ENCODE measurements around the gene ZNF74.
"Not testable (repeated sequence)": the region's sequence is repeated elsewhere in the genome, so short reads cannot be mapped to it uniquely, and the experiment has no call there.

ZNF74 gene

DNA sequence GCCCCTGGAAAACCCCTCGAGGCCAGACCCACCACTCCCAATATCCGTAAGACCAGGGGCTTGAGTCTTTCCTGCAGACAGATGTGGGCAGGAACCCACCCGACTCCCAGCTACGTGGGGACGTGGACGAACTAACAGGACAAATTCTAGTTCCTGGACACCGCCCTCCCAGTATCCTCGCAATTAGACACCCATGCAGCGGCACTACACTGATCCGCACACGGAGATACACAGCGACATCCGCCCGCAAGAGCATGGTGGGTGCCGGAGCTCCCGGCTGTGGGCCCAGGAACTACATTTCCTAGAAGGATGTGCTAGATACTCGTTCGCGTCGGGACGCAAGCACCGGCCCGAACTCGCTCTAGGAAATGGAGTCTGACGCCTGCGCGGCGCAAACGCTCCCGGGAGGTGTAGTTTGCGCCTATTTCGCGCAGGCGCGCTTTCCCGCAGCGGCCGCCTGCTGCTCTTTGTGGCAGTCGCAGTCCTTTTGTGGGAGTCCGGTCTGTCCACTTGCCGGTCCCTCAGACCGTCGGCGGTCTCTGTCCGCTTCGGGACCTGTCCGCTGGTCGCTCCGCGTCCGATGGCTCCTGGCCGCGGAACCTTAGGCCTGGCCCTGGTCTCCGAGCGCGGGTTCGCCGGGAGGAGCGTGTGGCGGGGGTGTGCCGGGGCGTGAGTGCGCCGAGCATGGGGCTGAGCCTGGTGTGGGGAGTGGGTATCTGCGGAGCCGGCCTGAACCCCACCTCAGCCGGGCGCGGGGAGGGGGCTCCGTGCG is at the start of gene ZNF74:
ZNF74 (plus strand) TSS at position 447 of the 772 bp plus-strand sequence. CDS start 478 bp downstream, outside the sequence.
- in situ Hi-C loops (cut with HindIII; ENCODE audit: low sequenced_read_pairs): no loop called here
- peak within 1 kb of the TSS; percentile 78 for H3K4me3 ChIP-seq (ENCODE audit: low read depth, low read length)

DNA sequence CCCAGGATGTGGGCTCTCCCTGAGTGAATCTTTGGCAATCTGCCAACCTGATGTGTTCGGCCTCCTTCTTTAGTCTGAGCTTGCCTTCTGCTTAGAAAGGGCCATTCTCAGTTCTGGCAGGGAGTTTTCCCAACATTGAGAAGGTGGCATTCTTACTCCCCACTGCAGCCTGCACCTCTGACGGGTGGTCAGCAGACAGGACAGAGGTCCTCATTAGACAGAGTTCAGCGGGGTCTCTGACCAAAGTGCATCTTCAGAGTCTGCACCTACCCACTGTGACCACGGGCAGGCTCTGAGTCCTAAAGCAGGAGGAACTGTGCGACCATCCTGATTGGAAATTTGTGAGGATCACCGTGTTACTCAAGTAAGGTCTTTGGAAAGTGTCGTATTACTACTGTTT is 47.4 kb upstream of the ZNF74 start:
- DNase-seq (ENCODE audit: low read depth, low spot score); H3K4me3 ChIP-seq (ENCODE audit: low read depth, low read length); in situ Hi-C loops (cut with HindIII; ENCODE audit: low sequenced_read_pairs): not testable (repeated sequence)

More for the DNA sequence above, at the start of gene ZNF74:
- peak; percentile 95 for DNase-seq (ENCODE audit: low read depth, low spot score)
- no peak for TF ChIP-seq CTCF (IDR thresholded peaks at IDR 0.05; ENCODE audit: low read depth, low read length)

- H3K4me3 ChIP-seq (ENCODE audit: low read depth, low read length); DNase-seq (ENCODE audit: low read depth, low spot score); in situ Hi-C loops (cut with HindIII; ENCODE audit: low sequenced_read_pairs): not testable (repeated sequence)
Observed at GRCh38 chr22:20352536-20352935, 41.4 kb upstream of the ZNF74 start.

DNA sequence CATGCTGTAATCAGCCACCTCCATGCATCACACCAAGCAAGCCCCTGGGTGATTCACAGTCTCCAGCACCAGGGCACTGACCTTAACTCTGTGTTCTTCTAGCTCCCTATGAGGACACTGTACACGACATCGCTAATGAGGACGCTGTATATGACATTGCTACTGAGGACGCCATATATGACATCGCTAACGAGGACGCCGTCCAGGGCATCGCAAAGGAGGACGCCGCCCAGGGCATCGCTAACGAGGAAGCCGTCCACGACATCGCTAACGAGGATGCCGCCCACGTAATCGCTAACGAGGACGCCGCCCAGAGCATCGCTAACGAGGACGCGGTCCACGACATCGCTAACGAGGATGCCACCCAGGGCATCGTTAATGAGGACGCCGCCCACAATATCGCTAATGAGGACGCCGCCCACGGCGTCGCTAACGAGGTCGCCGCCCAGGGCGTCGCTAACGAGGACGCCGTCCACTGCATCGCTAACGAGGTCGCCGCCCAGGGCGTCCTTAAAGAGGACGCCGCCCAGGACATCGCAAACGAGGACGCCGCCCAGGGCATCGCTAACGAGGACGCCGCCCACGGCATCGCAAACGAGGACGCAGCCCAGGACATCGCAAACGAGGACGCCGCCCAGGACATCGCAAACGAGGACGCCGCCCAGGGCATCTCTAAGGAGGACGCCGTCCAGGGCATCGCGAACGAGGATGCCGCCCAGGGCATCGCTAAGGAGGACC is 39.5 kb upstream of the ZNF74 start:
- DNase-seq (ENCODE audit: low read depth, low spot score): no peak
- no peak for TF ChIP-seq CTCF (IDR thresholded peaks at IDR 0.05; ENCODE audit: low read depth, low read length)
- H3K4me3 ChIP-seq (ENCODE audit: low read depth, low read length): no peak overlapping the region
- in situ Hi-C loops (cut with HindIII; ENCODE audit: low sequenced_read_pairs): no loop called here

GRCh38 chr22:20355939-20356636 is 37.9 kb upstream of the ZNF74 start:
- H3K4me3 ChIP-seq (ENCODE audit: low read depth, low read length); in situ Hi-C loops (cut with HindIII; ENCODE audit: low sequenced_read_pairs); DNase-seq (ENCODE audit: low read depth, low spot score): not testable (repeated sequence)

- in situ Hi-C loops (cut with HindIII; ENCODE audit: low sequenced_read_pairs); DNase-seq (ENCODE audit: low read depth, low spot score); H3K4me3 ChIP-seq (ENCODE audit: low read depth, low read length): not testable (repeated sequence)
Observed at GRCh38 chr22:20356906-20357305, 37.0 kb upstream of the ZNF74 start.

GRCh38 chr22:20357967-20358366 is 36.0 kb upstream of the ZNF74 start:
- H3K4me3 ChIP-seq (ENCODE audit: low read depth, low read length); DNase-seq (ENCODE audit: low read depth, low spot score); in situ Hi-C loops (cut with HindIII; ENCODE audit: low sequenced_read_pairs): not testable (repeated sequence)

DNA sequence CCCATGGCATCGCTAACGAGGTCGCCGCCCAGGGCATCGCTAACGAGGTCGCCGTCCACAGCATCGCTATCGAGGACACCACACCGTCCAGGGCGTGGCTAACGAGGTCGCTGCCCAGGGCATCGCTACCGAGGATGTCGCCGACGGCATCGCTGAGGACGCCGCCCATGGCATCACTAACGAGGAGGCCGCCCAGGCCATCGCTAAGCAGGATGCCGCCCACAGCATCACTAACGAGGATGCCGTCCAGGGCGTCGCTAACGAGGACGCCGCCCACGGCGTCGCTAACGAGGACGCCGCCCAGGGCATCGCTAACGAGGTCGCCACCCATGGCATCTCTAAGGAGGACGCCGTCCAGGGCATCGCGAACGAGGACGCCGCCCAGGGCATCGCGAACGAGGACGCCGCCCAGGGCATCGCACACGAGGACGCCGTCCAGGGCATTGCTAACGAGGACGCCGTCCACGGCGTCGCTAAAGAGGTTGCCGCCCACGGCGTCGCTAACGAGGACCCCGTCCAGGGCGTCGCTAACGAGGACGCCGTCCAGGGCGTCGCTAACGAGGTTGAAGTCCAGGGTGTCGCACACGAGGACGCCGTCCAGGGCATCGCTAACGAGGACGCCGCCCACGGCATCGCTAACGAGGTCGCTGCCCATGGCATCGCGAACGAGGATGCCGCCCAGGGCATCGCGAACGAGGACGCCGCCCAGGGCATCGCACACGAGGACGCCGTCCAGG is 35.3 kb upstream of the ZNF74 start:
- DNase-seq (ENCODE audit: low read depth, low spot score); in situ Hi-C loops (cut with HindIII; ENCODE audit: low sequenced_read_pairs); H3K4me3 ChIP-seq (ENCODE audit: low read depth, low read length): not testable (repeated sequence)

- in situ Hi-C loops (cut with HindIII; ENCODE audit: low sequenced_read_pairs); DNase-seq (ENCODE audit: low read depth, low spot score); H3K4me3 ChIP-seq (ENCODE audit: low read depth, low read length): not testable (repeated sequence)
Observed at GRCh38 chr22:20360261-20360660, 33.7 kb upstream of the ZNF74 start.

- H3K4me3 ChIP-seq (ENCODE audit: low read depth, low read length); in situ Hi-C loops (cut with HindIII; ENCODE audit: low sequenced_read_pairs); DNase-seq (ENCODE audit: low read depth, low spot score): not testable (repeated sequence)
Observed at GRCh38 chr22:20360866-20361751, 32.8 kb upstream of the ZNF74 start.

- in situ Hi-C loops (cut with HindIII; ENCODE audit: low sequenced_read_pairs): not testable (repeated sequence)
Observed at GRCh38 chr22:20361752-20362229, 32.2 kb upstream of the ZNF74 start.

DNA sequence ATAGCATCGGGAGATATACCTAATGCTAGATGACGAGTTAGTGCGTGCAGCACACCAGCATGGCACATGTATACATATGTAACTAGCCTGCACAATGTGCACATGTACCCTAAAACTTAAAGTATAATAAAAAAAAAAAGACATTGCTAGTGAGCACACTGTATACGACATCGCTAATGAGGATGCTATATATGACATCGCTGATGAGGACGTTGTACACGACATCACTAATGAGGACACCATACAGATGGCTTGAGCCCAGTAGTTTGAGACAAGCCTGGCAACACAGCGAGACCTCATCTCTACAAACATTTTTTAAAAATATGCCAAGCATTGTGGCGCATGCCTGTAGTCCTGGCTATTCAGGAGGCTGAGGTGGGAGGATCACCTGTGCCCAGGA is 31.5 kb upstream of the ZNF74 start:
- DNase-seq (ENCODE audit: low read depth, low spot score); in situ Hi-C loops (cut with HindIII; ENCODE audit: low sequenced_read_pairs); H3K4me3 ChIP-seq (ENCODE audit: low read depth, low read length): not testable (repeated sequence)

More at GRCh38 chr22:20361752-20362229, 32.2 kb upstream of the ZNF74 start:
- not testable (repeated sequence) for H3K4me3 ChIP-seq (ENCODE audit: low read depth, low read length); DNase-seq (ENCODE audit: low read depth, low spot score)
